Measurements from ENCODE around the gene TYW5.

- no peak for TF ChIP-seq CTCF (conservative IDR thresholded peaks at IDR 0.05 in 1 of 2, IDR thresholded peaks at IDR 0.05 in 1 of 2; ENCODE audit: low read depth in 1 of 2, low read length in 2 of 2)
- no peak for TF ChIP-seq EZH2 (IDR thresholded peaks at IDR 0.05; ENCODE audit: low read length, missing control alignments)
These were observed 32.4 kb downstream of the TYW5 start for GRCh38 chr2:199922856-199923255.

Measured in fibroblast of lung (primary cell).